ENCODE measurements around the gene RBPJL. TPM values are rescaled to one million over a fixed set of nuclear protein-coding genes. Genes with fewer than 3 reads are reported as not detected.

RBPJL gene
- total and polyA plus RNA-seq, 2 of the 8 experiments (the other 6 are each of a cell fraction or from before 2014, with no cell fraction given), result 0.67 to 1.3 TPM

GRCh38 chr20:45311589-45312211, 5.1 kb downstream of the RBPJL start (continued):
- TF ChIP-seq NANOG (IDR thresholded peaks at IDR 0.05; ENCODE audit: insufficient read depth, low read depth, low read length, poor library complexity, severe bottlenecking) (no peak), SP4 (IDR thresholded peaks at IDR 0.05; ENCODE audit: low read length) (no peak), CHD1 (IDR thresholded peaks at IDR 0.05; ENCODE audit: low read depth, low read length) (no peak), USF2 (IDR thresholded peaks at IDR 0.05; ENCODE audit: low read length) (0 out of 2 replicates have a peak, but pooled peaks have one; percentile 12), TEAD4 (IDR thresholded peaks at IDR 0.05; ENCODE audit: low read depth, low read length) (no peak), ZNF274 (IDR thresholded peaks at IDR 0.05; ENCODE audit: borderline replicate concordance, extremely low read depth, low read length) (no peak), CBX5 (IDR thresholded peaks at IDR 0.05; ENCODE audit: low read depth, low read length) (no peak), RAD21 (IDR thresholded peaks at IDR 0.05 in 1 of 2, conservative IDR thresholded peaks at IDR 0.05 in 1 of 2; ENCODE audit: low read depth in 2 of 2, low read length in 2 of 2) (peak; percentile 69 to 73)
- TF ChIP-seq, protein P1, sequence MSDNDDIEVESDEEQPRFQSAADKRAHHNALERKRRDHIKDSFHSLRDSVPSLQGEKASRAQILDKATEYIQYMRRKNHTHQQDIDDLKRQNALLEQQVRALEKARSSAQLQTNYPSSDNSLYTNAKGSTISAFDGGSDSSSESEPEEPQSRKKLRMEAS (IDR thresholded peaks at IDR 0.05), result peak; percentile 92
